HPDE6-E6E7 (cell line): Measurements from ENCODE around the gene TRIM27.
"Not testable (repeated sequence)": the region's sequence is repeated elsewhere in the genome, so short reads cannot be mapped to it uniquely, and the experiment has no call there.

Experiments
- DNase-seq: peaks from one replicate; pipeline ENCODE4 v3.0.0; 2011; ENCODE audit warnings: missing footprints; ENCODE audit errors: extremely low spot score

The TRIM27 gene

GRCh38 chr6:28943223-28943556 lies 19.4 kb upstream of the TRIM27 start:
- DNase-seq: no peak

- peak; percentile 9 for DNase-seq
These were observed 18.1 kb upstream of the TRIM27 start for GRCh38 chr6:28941684-28942448.

- DNase-seq: peak; percentile 42
These were observed 17.3 kb upstream of the TRIM27 start for GRCh38 chr6:28940858-28941683.

- DNase-seq: peak; percentile 23
These were observed 16.6 kb upstream of the TRIM27 start for GRCh38 chr6:28940294-28940857.

- DNase-seq: no peak
These were observed 9.3 kb upstream of the TRIM27 start for GRCh38 chr6:28933069-28933468.

GRCh38 chr6:28929887-28930620 lies 6.3 kb upstream of the TRIM27 start:
- DNase-seq: no peak

GRCh38 chr6:28929339-28929738 lies 5.6 kb upstream of the TRIM27 start:
- DNase-seq: not testable (repeated sequence)

- DNase-seq: no peak
These were observed 4.1 kb upstream of the TRIM27 start for GRCh38 chr6:28927846-28928245.

GRCh38 chr6:28922821-28923317 lies 916 bp downstream of the TRIM27 start:
- no peak for DNase-seq

- peak; percentile 83 for DNase-seq
These were observed 1.6 kb downstream of the TRIM27 start for GRCh38 chr6:28922004-28922820.

- no peak for DNase-seq
These were observed 3.5 kb downstream of the TRIM27 start for GRCh38 chr6:28920281-28920680.

GRCh38 chr6:28914941-28915340 lies 8.8 kb downstream of the TRIM27 start:
- DNase-seq: no peak

- no peak for DNase-seq
These were observed 12.7 kb downstream of the TRIM27 start for GRCh38 chr6:28910901-28911690.

GRCh38 chr6:28907394-28907793 lies 16.4 kb downstream of the TRIM27 start:
- DNase-seq: no peak

GRCh38 chr6:28906669-28907068 lies 17.1 kb downstream of the TRIM27 start:
- no peak for DNase-seq

GRCh38 chr6:28903686-28904085 lies 20.1 kb downstream of the TRIM27 start:
- DNase-seq: no peak

- no peak for DNase-seq
These were observed 22.0 kb downstream of the TRIM27 start for GRCh38 chr6:28901831-28902230.

- no peak for DNase-seq
These were observed 23.1 kb downstream of the TRIM27 start for GRCh38 chr6:28900577-28901256.

GRCh38 chr6:28898710-28898965 lies 25.1 kb downstream of the TRIM27 start:
- no peak for DNase-seq

- no peak for DNase-seq
These were observed 26.4 kb downstream of the TRIM27 start for GRCh38 chr6:28897369-28897745.
